ENCODE measurements around the gene TLE4.
A peak's percentile ranks its signal among the peaks of the same experiment; 100 is the strongest.
"Not testable (repeated sequence)": the region's sequence is repeated elsewhere in the genome, so short reads cannot be mapped to it uniquely, and the experiment has no call there.

The TLE4 gene

DNA sequence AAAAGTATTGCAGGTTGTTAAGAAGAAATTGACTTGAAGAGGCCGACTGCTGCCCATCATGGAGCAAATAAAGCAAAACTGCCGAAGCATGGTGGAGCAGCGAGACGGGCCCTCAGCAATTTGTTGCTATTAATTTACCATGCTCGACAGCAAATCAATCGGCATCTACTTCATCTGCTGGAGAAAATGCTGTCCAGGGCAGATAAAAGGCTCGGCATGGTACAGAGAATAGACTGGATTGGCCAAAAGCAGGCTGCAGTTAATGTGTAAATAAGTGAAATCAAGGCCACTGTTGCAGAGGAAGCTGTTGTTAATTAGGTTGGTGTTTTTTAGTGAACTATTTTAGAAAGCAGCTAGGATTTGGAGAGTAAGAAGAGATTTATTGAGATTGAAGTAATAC lies 8.3 kb downstream of the TLE4 start:
- Mint-ChIP-seq H3K27ac (no peak overlapping the region), H3K9me3 (no peaks in the 10 kb centered on the region), H3K36me3 (peaks cover 23% of the 10 kb centered on the region), H3K4me1 (peaks cover 86% of the 10 kb centered on the region), H3K4me3 (no peak overlapping the region)
- no peak for DNase-seq (ENCODE audit: low spot score in 2 of 2)
- ATAC-seq = no peak

- ATAC-seq = no peak
- Mint-ChIP-seq H3K27ac (no peak overlapping the region), H3K9me3 (no peaks in the 10 kb centered on the region), H3K36me3 (peaks cover 16% of the 10 kb centered on the region), H3K4me1 (peaks cover 75% of the 10 kb centered on the region), H3K4me3 (peak overlapping the region; percentile 38)
- DNase-seq (ENCODE audit: low spot score in 2 of 2) = no peak
Observed at GRCh38 chr9:79581388-79581787, 9.6 kb downstream of the TLE4 start.

GRCh38 chr9:79581794-79582193 lies 10.0 kb downstream of the TLE4 start:
- Mint-ChIP-seq H3K27ac (no peak overlapping the region), H3K4me1 (peaks cover 71% of the 10 kb centered on the region), H3K36me3 (peaks cover 12% of the 10 kb centered on the region), H3K4me3 (peak overlapping the region; percentile 38), H3K9me3 (no peaks in the 10 kb centered on the region)
- DNase-seq (ENCODE audit: low spot score in 2 of 2) (no peak), ATAC-seq (peak; percentile 62)

DNA sequence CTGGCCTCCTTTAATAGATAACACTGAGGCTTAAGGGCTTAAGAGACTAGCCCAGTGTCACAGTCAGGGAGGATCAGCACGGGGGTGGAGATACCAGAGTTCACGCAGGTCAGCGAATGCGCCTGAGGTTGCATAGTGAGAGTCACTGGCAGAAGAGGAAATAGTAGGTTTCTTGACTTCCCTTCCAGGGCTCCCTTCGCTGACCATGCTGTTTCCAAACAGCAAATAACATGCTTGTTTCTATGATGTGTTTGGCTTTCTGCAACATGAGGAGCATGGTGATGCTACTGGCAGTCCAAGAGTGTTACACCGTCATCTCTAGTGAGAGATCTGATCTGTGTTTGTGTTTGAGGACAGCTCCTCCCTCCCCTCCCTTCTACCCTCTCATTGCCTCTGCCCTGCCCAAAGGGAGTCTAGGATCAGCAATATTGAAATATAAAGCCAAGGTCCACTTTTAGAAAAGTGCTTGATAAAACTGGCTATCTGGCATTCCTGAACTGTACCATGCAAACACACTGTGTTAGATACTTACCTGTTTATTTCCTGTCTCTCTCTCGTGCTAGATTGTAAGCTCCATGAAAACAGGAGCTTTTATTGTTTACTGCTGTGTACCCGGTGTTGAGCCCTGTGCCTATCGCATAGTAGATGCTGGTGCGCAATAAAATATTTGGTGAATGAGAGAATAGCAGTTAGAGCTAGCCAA lies 12.3 kb downstream of the TLE4 start:
- Mint-ChIP-seq H3K36me3 (peaks cover 9% of the 10 kb centered on the region), H3K27ac (peak overlapping the region; percentile 38), H3K4me1 (peaks cover 58% of the 10 kb centered on the region), H3K4me3 (peak overlapping the region; percentile 24), H3K9me3 (no peaks in the 10 kb centered on the region)
- ATAC-seq = peak; percentile 96
- no peak for DNase-seq (ENCODE audit: low spot score in 2 of 2)

- H3K4me1 Mint-ChIP-seq = peaks cover 58% of the 10 kb centered on the region
- peaks cover 7% of the 10 kb centered on the region for H3K36me3 Mint-ChIP-seq
- no peaks in the 10 kb centered on the region for H3K9me3 Mint-ChIP-seq
- ATAC-seq (no peak), DNase-seq (ENCODE audit: low spot score in 2 of 2) (no peak)
- no peak overlapping the region for H3K4me3 Mint-ChIP-seq
- H3K27ac Mint-ChIP-seq = peak overlapping the region; percentile 38
Observed at GRCh38 chr9:79584655-79584982, 12.9 kb downstream of the TLE4 start.

DNA sequence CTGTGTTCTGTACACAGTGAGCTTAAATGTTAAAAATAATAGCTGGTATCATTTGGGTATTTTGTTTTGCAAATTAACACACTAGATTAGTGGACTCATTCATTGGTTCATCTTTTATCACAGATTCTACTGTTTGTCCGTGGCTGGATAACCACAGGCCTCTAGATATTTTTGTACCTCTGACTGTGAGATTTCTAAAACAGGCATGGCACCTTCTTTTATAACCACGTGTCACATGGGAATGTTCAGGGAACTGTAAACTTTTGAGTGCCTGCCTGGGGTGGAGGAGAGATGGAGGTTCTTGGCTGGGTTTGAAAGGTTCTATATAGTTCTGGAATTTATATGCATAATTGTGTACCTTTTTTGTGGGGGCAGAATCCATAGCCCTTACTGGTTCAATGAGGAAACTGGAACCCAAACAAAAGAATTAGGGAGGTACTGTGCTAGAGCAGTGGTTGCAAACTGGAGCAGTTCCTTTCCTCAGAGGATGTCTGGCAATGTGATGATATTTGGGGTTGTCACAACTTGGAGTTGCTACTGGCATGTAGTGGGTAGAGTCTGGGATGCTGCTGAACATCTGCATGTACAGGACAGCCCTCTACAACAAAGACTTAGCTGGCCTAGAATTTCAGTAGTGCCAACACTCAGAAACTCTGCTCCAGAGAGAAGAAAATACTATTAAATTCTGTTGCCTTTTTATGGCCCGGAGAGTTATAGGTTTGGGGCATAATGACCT lies 16.9 kb downstream of the TLE4 start:
- Mint-ChIP-seq H3K9me3 (no peaks in the 10 kb centered on the region), H3K4me1 (peaks cover 49% of the 10 kb centered on the region), H3K4me3 (no peak overlapping the region), H3K36me3 (peaks cover 7% of the 10 kb centered on the region), H3K27ac (no peak overlapping the region)
- no peak for DNase-seq (ENCODE audit: low spot score in 2 of 2)
- no peak for ATAC-seq

- Mint-ChIP-seq H3K9me3 (no peaks in the 10 kb centered on the region), H3K4me3 (no peak overlapping the region), H3K36me3 (peaks cover 7% of the 10 kb centered on the region), H3K4me1 (peaks cover 50% of the 10 kb centered on the region), H3K27ac (no peak overlapping the region)
- ATAC-seq = no peak
- no peak for DNase-seq (ENCODE audit: low spot score in 2 of 2)
Observed at GRCh38 chr9:79591458-79591857, 19.7 kb downstream of the TLE4 start.

DNA sequence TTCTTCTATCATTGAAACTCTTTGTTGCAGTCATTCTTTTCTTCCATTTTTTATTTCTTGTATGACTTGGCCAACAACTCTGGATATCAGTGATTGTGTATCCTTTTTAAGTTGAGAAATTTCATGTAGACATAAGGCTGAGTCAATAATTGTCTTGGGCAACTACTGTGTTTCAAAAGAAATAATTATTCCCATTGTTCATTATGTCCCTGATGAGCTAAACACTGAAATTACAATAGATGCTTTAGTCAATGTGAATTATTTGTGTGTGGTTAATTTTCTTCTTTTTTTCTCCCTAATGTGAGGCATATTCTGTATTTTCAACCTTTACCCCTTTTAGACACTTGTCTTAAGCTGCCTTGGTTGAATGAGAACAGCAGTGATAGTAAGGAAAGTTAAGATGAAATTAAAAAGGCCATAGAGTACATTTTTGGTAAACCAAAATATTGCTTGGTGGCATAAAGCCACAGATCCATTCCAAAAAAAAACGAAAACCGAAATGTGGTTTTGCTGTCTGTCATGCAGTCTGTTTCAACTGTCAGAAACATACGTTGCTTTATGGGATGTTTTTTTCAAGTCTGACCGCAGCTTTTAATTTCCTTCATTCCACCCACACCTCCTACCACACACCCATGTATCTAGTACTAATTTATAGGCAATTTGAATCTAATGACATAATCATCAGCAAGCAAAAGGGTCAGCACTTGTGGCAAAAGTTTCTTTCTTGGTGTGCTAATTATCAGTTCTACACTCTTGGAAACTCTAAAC lies 21.1 kb downstream of the TLE4 start:
- ATAC-seq = peak; percentile 68
- no peak for DNase-seq (ENCODE audit: low spot score in 2 of 2)
- peaks cover 61% of the 10 kb centered on the region for H3K4me1 Mint-ChIP-seq
- H3K9me3 Mint-ChIP-seq = no peaks in the 10 kb centered on the region
- H3K27ac Mint-ChIP-seq = no peak overlapping the region
- H3K36me3 Mint-ChIP-seq = peaks cover 2% of the 10 kb centered on the region
- H3K4me3 Mint-ChIP-seq = no peak overlapping the region

DNA sequence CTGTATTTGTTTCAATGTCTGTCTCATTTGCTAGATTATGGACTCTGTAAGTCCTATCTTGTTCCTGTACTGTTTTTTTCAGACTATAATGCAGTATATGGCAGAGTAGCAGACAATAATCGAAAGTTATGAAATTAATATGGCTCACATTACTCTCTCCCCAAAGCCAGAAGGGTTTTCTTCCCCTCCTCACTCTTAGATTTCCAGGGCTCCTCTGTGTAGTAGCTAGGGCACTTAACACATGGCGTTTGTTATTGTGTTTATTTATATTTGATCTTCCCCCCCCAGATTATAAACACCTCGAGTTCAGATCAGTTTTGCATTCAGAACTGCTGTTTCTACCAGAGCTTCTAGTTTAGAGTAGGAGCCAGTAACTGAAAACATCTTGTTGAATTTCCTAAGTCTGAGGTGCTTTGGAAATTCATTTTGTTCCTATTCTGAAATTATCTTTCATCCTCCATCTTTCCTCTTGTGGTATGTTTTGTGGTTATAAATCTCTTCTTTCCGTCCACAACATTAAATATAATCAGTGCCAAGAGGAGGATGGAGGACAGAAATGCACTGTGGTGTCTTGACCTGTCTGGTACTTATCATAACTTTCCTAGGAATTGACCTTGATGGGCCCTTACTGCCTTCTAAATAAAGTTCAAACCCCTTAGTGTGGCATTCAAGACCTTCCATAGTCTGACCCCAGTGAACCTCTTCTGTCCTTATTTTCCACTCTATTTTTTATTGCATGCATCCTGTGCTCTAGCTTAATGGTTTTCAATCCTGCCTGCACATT lies 27.0 kb downstream of the TLE4 start:
- peaks cover 59% of the 10 kb centered on the region for H3K4me1 Mint-ChIP-seq
- no peak overlapping the region for H3K27ac Mint-ChIP-seq
- no peaks in the 10 kb centered on the region for H3K36me3 Mint-ChIP-seq
- H3K4me3 Mint-ChIP-seq = no peak overlapping the region
- peaks cover 3% of the 10 kb centered on the region for H3K9me3 Mint-ChIP-seq
- ATAC-seq = no peak
- no peak for DNase-seq (ENCODE audit: low spot score in 2 of 2)

DNA sequence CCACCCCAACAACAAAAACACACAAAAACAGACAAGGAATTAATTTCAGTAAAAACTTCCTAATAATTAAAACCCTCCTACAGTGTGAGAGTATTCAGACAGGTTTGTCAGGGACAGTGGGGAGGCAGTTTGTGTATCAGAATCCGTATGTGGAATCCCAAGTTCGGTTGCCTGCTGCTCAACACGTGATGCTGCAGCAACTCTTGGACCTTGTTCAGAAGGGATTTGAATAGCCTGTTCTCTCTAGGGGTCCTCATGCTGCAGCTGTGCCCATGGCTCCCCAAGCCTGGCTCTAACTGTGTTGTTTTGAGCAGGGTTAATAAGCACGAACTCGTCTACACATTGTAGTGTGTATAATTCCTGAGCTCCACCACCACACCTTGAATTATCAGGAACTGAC lies 28.7 kb downstream of the TLE4 start:
- no peak for ATAC-seq
- Mint-ChIP-seq H3K27ac (no peak overlapping the region), H3K9me3 (peaks cover 3% of the 10 kb centered on the region), H3K4me3 (no peak overlapping the region), H3K4me1 (peaks cover 49% of the 10 kb centered on the region), H3K36me3 (no peaks in the 10 kb centered on the region)
- DNase-seq (ENCODE audit: low spot score in 2 of 2) = no peak

- ATAC-seq = no peak
- peaks cover 40% of the 10 kb centered on the region for H3K4me1 Mint-ChIP-seq
Observed at GRCh38 chr9:79603222-79603920, 31.6 kb downstream of the TLE4 start.

DNA sequence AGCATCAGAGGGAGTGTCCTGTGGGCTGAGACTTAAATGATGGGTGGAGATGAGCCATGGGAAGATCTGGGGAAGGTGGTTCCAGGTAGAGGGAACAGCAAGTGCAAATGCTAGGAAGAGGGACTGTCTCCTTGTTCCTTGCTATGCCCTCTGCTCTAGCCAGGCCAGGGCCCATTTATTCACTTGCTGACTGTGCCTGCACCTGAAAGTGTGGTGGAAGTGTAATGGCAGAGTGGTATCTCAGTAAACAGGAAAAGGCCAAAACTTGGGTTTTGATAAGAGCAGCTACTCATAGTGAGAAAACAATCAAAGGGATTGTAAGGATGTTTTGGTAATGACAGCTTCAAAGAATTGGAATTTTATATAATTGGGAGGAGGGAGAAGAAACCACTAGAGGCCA lies 32.4 kb downstream of the TLE4 start:
- peaks cover 32% of the 10 kb centered on the region for H3K4me1 Mint-ChIP-seq
- DNase-seq (ENCODE audit: low spot score in 2 of 2) = no peak
- peak; percentile 50 for ATAC-seq
- no peak overlapping the region for H3K27ac Mint-ChIP-seq
- H3K9me3 Mint-ChIP-seq = peaks cover 3% of the 10 kb centered on the region
- H3K4me3 Mint-ChIP-seq = no peak overlapping the region
- H3K36me3 Mint-ChIP-seq = no peaks in the 10 kb centered on the region

More at GRCh38 chr9:79603222-79603920, 31.6 kb downstream of the TLE4 start:
- Mint-ChIP-seq H3K36me3 (no peaks in the 10 kb centered on the region), H3K9me3 (peaks cover 3% of the 10 kb centered on the region), H3K27ac (no peak overlapping the region), H3K4me3 (no peak overlapping the region)
- no peak for DNase-seq (ENCODE audit: low spot score in 2 of 2)

- H3K4me3 Mint-ChIP-seq = no peak overlapping the region
- no peak for DNase-seq (ENCODE audit: low spot score in 2 of 2)
- ATAC-seq = no peak
- no peak overlapping the region for H3K27ac Mint-ChIP-seq
- H3K36me3 Mint-ChIP-seq = no peaks in the 10 kb centered on the region
- H3K4me1 Mint-ChIP-seq = peaks cover 25% of the 10 kb centered on the region
- peaks cover 3% of the 10 kb centered on the region for H3K9me3 Mint-ChIP-seq
Observed at GRCh38 chr9:79604921-79605562, 33.3 kb downstream of the TLE4 start.

DNA sequence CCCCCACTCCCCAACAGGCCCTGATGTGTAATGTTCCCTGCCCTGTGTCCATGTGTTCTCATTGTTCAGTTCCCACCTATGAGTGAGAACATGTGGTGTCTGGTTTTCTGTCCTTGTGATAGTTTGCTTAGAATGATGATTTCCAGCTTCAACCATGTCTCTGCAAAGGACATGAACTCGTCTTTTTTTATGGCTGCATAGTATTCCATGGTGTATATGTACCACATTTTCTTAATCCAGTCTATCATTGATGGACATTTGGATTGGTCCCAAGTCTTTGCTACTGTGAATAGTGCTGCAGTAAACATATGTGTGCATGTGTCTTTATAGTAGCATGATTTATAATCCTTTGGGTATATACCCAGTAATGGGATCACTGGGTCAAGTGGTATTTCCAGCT lies 34.8 kb downstream of the TLE4 start:
- H3K27ac Mint-ChIP-seq; H3K36me3 Mint-ChIP-seq; ATAC-seq; H3K4me3 Mint-ChIP-seq; H3K9me3 Mint-ChIP-seq; DNase-seq (ENCODE audit: low spot score in 2 of 2): not testable (repeated sequence)
- peaks cover 29% of the 10 kb centered on the region for H3K4me1 Mint-ChIP-seq
